KMS-11 (cell line): Measurements from ENCODE around the gene GRXCR2.

Experiments
- H2AFZ ChIP-seq: fragments of 200-600 bp; sonication (generic); 2 replicates; pipeline ENCODE4 v1.6.1; 2016; ENCODE audit warnings: antibody characterized with exemption, mixed run types, low read depth
- H3K27ac ChIP-seq: fragments of 200-600 bp; sonication (generic); 2 replicates; pipeline ENCODE4 v1.6.1; 2016; ENCODE audit warnings: mild to moderate bottlenecking, mixed run types
- H3K27me3 ChIP-seq: fragments of 200-600 bp; sonication (generic); 2 replicates; pipeline ENCODE4 v1.6.1; 2017; ENCODE audit warnings: mild to moderate bottlenecking, low read depth, mixed run types, moderate library complexity; ENCODE audit not compliant: insufficient read depth
- H3K36me3 ChIP-seq: fragments of 200-600 bp; sonication (generic); 2 replicates; pipeline ENCODE4 v1.6.1; 2017; ENCODE audit warnings: mild to moderate bottlenecking, mixed run types; ENCODE audit not compliant: insufficient read depth
- H3K4me1 ChIP-seq: fragments of 200-600 bp; sonication (generic); 2 replicates; pipeline ENCODE4 v1.6.1; 2016; ENCODE audit warnings: mild to moderate bottlenecking, low read depth, mixed run types; ENCODE audit not compliant: poor library complexity, severe bottlenecking
- H3K4me2 ChIP-seq: fragments of 200-600 bp; sonication (generic); 2 replicates; pipeline ENCODE4 v1.7.0; 2016; ENCODE audit warnings: mild to moderate bottlenecking, mixed run types
- H3K4me3 ChIP-seq: fragments of 200-600 bp; sonication (generic); IDR thresholded peaks from 2 replicates; pipeline ENCODE4 v1.6.1; 2017; ENCODE audit warnings: low read depth, low read length, mixed read lengths; ENCODE audit not compliant: insufficient read depth
- H3K79me2 ChIP-seq: fragments of 200-600 bp; sonication (generic); 2 replicates; pipeline ENCODE4 v1.6.1; 2016; ENCODE audit warnings: low read depth, mixed run types; ENCODE audit not compliant: insufficient read depth
- H3K9ac ChIP-seq: fragments of 200-600 bp; sonication (generic); 2 replicates; pipeline ENCODE4 v1.6.1; 2016; ENCODE audit warnings: mild to moderate bottlenecking, mixed run types
- H4K20me1 ChIP-seq: fragments of 200-600 bp; sonication (generic); 2 replicates; pipeline ENCODE4 v1.6.1; 2016; ENCODE audit warnings: mild to moderate bottlenecking, mixed run types; ENCODE audit not compliant: insufficient read depth
- TF ChIP-seq, protein P1 (sequence below): fragments of 200-600 bp; sonication (generic); conservative IDR thresholded peaks from 2 replicates; pipeline ENCODE4 v1.6.1; 2017; ENCODE audit warnings: low read depth, mild to moderate bottlenecking, antibody characterized with exemption, low read length, moderate library complexity, mixed read lengths

Gene GRXCR2

GRCh38 chr5:145887976-145888574 lies 15.3 kb upstream of the GRXCR2 start:
- Histone ChIP-seq H3K4me3 (no peak overlapping the region), H3K9ac (no peak overlapping the region), H3K79me2 (no peaks in the 10 kb centered on the region), H2AFZ (no peak overlapping the region), H4K20me1 (no peaks in the 10 kb centered on the region), H3K36me3 (no peaks in the 10 kb centered on the region), H3K27ac (no peak overlapping the region), H3K27me3 (no peaks in the 10 kb centered on the region), H3K4me1 (no peaks in the 10 kb centered on the region), H3K4me2 (no peak overlapping the region)
- TF ChIP-seq, protein P1, sequence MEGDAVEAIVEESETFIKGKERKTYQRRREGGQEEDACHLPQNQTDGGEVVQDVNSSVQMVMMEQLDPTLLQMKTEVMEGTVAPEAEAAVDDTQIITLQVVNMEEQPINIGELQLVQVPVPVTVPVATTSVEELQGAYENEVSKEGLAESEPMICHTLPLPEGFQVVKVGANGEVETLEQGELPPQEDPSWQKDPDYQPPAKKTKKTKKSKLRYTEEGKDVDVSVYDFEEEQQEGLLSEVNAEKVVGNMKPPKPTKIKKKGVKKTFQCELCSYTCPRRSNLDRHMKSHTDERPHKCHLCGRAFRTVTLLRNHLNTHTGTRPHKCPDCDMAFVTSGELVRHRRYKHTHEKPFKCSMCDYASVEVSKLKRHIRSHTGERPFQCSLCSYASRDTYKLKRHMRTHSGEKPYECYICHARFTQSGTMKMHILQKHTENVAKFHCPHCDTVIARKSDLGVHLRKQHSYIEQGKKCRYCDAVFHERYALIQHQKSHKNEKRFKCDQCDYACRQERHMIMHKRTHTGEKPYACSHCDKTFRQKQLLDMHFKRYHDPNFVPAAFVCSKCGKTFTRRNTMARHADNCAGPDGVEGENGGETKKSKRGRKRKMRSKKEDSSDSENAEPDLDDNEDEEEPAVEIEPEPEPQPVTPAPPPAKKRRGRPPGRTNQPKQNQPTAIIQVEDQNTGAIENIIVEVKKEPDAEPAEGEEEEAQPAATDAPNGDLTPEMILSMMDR: peak; percentile 52

DNA sequence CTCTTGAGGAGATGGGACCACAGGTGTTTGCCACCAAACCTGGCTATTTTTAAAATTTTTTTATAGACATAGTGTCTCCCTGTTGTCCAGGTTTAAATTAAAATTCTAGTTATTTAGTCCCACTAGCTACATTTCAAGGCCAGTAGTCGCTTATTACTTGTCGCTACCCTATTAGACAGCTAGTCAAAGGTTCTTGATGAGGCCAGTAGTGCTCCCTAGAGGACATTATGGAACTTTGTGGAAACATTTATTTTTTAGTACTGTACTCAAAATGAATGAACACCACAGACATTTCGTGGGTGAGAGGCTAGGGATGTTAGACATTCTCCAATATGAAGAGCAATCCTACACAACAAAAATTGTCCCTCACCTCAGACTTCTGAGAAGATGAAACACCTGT lies 14.4 kb upstream of the GRXCR2 start:
- Histone ChIP-seq H3K4me3 (no peak overlapping the region), H3K27ac (no peak overlapping the region), H3K4me2 (no peak overlapping the region), H3K36me3 (no peaks in the 10 kb centered on the region), H3K9ac (no peak overlapping the region), H3K27me3 (no peaks in the 10 kb centered on the region), H4K20me1 (no peaks in the 10 kb centered on the region), H3K79me2 (no peaks in the 10 kb centered on the region), H2AFZ (no peak overlapping the region), H3K4me1 (no peaks in the 10 kb centered on the region)
- TF ChIP-seq, protein P1: no peak

- Histone ChIP-seq H3K27me3 (no peaks in the 10 kb centered on the region), H3K79me2 (no peaks in the 10 kb centered on the region), H2AFZ (no peak overlapping the region), H3K4me2 (no peak overlapping the region), H3K9ac (no peak overlapping the region), H3K27ac (no peak overlapping the region), H3K4me3 (no peak overlapping the region), H4K20me1 (no peaks in the 10 kb centered on the region), H3K4me1 (peaks cover 10% of the 10 kb centered on the region), H3K36me3 (no peaks in the 10 kb centered on the region)
- TF ChIP-seq, protein P1: no peak
Observed at GRCh38 chr5:145874765-145875164, 2.0 kb upstream of the GRXCR2 start.

DNA sequence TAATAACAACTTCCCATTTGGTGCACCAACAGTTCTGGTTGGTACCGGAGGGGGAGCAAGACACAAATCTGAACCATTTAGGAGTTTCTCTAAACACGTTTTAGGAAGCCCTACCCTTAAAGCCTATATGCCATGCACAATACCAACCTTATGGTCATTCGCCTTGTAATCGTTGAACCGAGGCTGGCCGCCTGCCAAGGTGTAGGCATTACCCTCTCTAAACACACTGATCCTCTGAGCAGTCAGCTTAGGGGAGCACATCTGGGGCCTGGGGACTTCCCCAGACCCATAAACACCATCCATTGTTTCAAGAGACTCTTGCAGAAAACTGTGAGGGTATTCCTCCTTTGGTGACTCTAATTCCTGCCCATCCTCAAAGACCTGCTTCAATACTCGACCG lies 328 bp downstream of the GRXCR2 start:
- Histone ChIP-seq H3K79me2 (no peaks in the 10 kb centered on the region), H3K4me1 (peaks cover 15% of the 10 kb centered on the region), H3K27ac (peak overlapping the region; percentile 45; the same call in 1 of the 2 replicates), H2AFZ (peak overlapping the region; percentile 43), H3K36me3 (no peaks in the 10 kb centered on the region), H4K20me1 (no peaks in the 10 kb centered on the region), H3K4me2 (peak overlapping the region; percentile 52), H3K27me3 (no peaks in the 10 kb centered on the region), H3K9ac (no peak overlapping the region), H3K4me3 (no peak overlapping the region)
- TF ChIP-seq, protein P1: peak; percentile 35; the same call in 1 of the 2 replicates
